Measurements from ENCODE around the gene LEUTX. TPM values are rescaled to one million over a fixed set of nuclear protein-coding genes. Genes with fewer than 3 reads are reported as not detected.
"Not testable (repeated sequence)": the region's sequence is repeated elsewhere in the genome, so short reads cannot be mapped to it uniquely, and the experiment has no call there.

LEUTX gene
- total RNA-seq, 1 donor from 2014 or later, result not detected

DNA sequence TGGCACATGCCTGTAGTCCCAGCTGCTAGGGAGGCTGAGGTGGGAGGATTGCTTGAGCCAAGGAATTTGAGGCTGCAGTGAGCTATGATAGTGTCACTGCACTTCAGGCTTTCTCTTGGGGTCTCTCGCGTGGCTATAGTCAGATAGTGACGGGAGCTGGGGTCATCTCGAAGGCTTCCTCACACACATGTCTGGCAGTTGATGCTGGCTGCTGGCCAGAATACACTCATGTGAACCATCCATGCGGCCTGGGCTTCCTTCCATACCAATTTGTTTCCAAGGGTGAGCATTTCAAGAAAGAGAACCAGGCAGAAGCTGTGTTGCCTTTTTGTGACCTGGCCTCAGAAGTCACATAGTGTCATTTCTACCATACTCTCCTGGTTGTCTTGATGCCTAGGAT lies 26.4 kb downstream of the LEUTX start:
- peaks cover 0 to 3% (median 2%) of the 10 kb centered on the region in 3 donors for H3K9me3 ChIP-seq (ENCODE audit: control insufficient read depth in 3 of 3, low read length in 3 of 3)
- no peak overlapping the region for H3K4me3 ChIP-seq (ENCODE audit: low read length in 3 of 3)
- H3K9ac ChIP-seq (ENCODE audit: low read depth in 1 of 3, low read length in 3 of 3), result no peak overlapping the region
- peaks cover 0 to 3% (median 0%) of the 10 kb centered on the region in 3 donors for H3K27me3 ChIP-seq (ENCODE audit: control insufficient read depth in 3 of 3, insufficient read depth in 3 of 3, low read length in 3 of 3)
- H3K27ac ChIP-seq (ENCODE audit: low read depth, low read length), result peak overlapping the region; percentile 50
- H3K36me3 ChIP-seq (ENCODE audit: control insufficient read depth in 3 of 3, insufficient read depth in 3 of 3, low read length in 3 of 3), result no peaks in the 10 kb centered on the region
- peaks cover 24 to 35% (median 25%) of the 10 kb centered on the region in 3 donors for H3K4me1 ChIP-seq (ENCODE audit: control insufficient read depth in 3 of 3, insufficient read depth in 3 of 3, low read length in 3 of 3)

DNA sequence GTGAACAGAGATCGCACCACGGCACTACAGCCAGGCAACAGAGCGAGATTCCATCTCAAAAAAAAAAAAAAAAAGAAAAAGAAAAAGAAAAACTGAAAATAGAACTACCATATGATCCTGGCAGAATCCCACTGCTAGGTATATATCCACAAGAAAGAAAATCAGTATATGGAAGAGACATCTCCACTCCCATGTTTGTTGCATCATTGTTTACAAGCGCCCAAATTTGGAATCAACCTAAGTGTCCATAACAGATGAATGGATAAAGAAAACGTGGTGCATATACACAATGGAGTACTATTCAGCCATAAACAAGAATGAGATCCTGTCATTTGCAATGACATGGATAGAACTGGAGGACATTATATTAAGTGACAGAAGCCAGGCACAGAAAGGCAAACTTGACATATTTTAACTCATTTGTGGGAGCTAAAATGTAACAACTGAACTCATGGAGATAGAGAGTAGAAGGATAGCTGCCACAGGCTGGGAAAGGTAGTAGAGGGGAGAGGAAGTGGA lies 29.3 kb downstream of the LEUTX start:
- no peak overlapping the region for H3K9ac ChIP-seq (ENCODE audit: low read depth in 1 of 3, low read length in 3 of 3)
- H3K36me3 ChIP-seq (ENCODE audit: control insufficient read depth in 3 of 3, insufficient read depth in 3 of 3, low read length in 3 of 3), result no peaks in the 10 kb centered on the region
- peaks cover 14 to 30% (median 26%) of the 10 kb centered on the region in 3 donors for H3K4me1 ChIP-seq (ENCODE audit: control insufficient read depth in 3 of 3, insufficient read depth in 3 of 3, low read length in 3 of 3)
- no peak overlapping the region for H3K4me3 ChIP-seq (ENCODE audit: low read length in 3 of 3)
- no peak overlapping the region for H3K27ac ChIP-seq (ENCODE audit: low read depth, low read length)
- H3K27me3 ChIP-seq (ENCODE audit: control insufficient read depth in 3 of 3, insufficient read depth in 3 of 3, low read length in 3 of 3), result no peaks in the 10 kb centered on the region
- H3K9me3 ChIP-seq (ENCODE audit: control insufficient read depth in 3 of 3, low read length in 3 of 3), result peaks cover 0 to 3% (median 2%) of the 10 kb centered on the region in 3 donors

DNA sequence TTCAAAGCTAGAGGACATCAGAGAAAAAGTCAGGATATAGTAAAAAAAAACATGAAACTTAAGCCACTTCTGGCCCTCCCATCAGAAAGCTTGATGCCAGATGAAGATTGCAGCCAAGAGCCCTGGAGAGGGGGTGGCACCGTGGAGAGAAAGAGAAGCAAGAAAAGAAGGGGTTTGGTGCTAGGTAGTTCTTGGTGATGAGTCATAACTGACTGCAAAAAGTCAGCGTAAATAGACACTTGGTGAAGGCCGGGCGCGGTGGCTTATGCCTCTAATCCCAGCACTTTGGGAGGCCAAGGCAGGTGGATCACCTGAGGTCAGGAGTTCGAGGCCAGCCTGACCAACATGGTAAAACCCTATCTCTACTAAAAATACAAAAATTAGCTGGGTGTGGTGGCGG lies 30.0 kb downstream of the LEUTX start:
- not testable (repeated sequence) for H3K36me3 ChIP-seq (ENCODE audit: control insufficient read depth in 3 of 3, insufficient read depth in 3 of 3, low read length in 3 of 3); H3K9me3 ChIP-seq (ENCODE audit: control insufficient read depth in 3 of 3, low read length in 3 of 3); H3K9ac ChIP-seq (ENCODE audit: low read depth in 1 of 3, low read length in 3 of 3); H3K4me3 ChIP-seq (ENCODE audit: low read length in 3 of 3); H3K27me3 ChIP-seq (ENCODE audit: control insufficient read depth in 3 of 3, insufficient read depth in 3 of 3, low read length in 3 of 3)
- Histone ChIP-seq H3K27ac (ENCODE audit: low read depth, low read length) (peak overlapping the region; percentile 13), H3K4me1 (ENCODE audit: control insufficient read depth in 3 of 3, insufficient read depth in 3 of 3, low read length in 3 of 3) (peaks cover 14 to 31% (median 25%) of the 10 kb centered on the region in 3 donors)

DNA sequence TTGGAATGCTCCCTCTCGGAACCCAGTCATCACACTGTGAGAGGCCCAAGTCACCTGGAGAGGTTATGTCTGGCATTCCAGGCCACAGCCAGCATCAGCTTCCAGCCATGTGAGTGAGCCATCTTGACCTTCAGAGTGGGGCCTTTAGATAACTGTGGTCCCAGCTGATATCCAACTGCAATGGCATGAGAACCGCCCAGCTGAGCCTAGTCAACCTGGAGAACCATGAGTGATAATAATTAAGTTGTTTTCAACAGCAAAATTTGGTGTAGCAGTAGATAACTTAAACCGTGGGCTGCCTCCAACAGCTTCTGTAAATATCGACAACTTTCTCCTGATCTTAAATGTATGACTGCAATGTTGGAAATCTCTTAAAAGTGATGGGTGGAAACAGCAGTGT lies 30.7 kb downstream of the LEUTX start:
- H3K4me1 ChIP-seq (ENCODE audit: control insufficient read depth in 3 of 3, insufficient read depth in 3 of 3, low read length in 3 of 3), result peaks cover 11 to 27% (median 27%) of the 10 kb centered on the region in 3 donors
- peaks cover 0 to 3% (median 2%) of the 10 kb centered on the region in 3 donors for H3K9me3 ChIP-seq (ENCODE audit: control insufficient read depth in 3 of 3, low read length in 3 of 3)
- H3K36me3 ChIP-seq (ENCODE audit: control insufficient read depth in 3 of 3, insufficient read depth in 3 of 3, low read length in 3 of 3), result no peaks in the 10 kb centered on the region
- no peak overlapping the region for H3K27ac ChIP-seq (ENCODE audit: low read depth, low read length)
- H3K27me3 ChIP-seq (ENCODE audit: control insufficient read depth in 3 of 3, insufficient read depth in 3 of 3, low read length in 3 of 3), result no peaks in the 10 kb centered on the region
- H3K9ac ChIP-seq (ENCODE audit: low read depth in 1 of 3, low read length in 3 of 3), result no peak overlapping the region
- H3K4me3 ChIP-seq (ENCODE audit: low read length in 3 of 3), result no peak overlapping the region

DNA sequence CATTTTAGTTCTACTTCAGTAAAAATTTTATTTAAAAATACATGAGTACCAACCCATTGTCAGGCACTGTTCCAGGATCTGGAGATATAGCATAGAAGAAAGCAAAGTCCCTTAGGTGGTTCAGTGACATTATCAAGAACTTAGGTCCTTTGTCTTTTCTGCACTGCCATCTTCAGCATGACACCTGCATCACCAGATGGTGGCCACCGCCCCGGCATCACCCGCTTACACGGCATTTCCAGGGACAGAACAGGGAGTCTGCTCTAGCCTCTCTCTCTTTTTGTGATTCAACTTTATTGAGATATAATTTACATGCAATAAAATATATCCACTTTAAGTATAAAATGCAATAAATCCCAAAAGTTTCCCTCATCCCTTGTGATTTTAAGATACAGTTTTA lies 31.8 kb downstream of the LEUTX start:
- no peak overlapping the region for H3K27ac ChIP-seq (ENCODE audit: low read depth, low read length)
- no peak overlapping the region for H3K9ac ChIP-seq (ENCODE audit: low read depth in 1 of 3, low read length in 3 of 3)
- no peaks in the 10 kb centered on the region for H3K27me3 ChIP-seq (ENCODE audit: control insufficient read depth in 3 of 3, insufficient read depth in 3 of 3, low read length in 3 of 3)
- H3K4me3 ChIP-seq (ENCODE audit: low read length in 3 of 3), result no peak overlapping the region
- H3K4me1 ChIP-seq (ENCODE audit: control insufficient read depth in 3 of 3, insufficient read depth in 3 of 3, low read length in 3 of 3), result peaks cover 11 to 30% (median 30%) of the 10 kb centered on the region in 3 donors
- H3K36me3 ChIP-seq (ENCODE audit: control insufficient read depth in 3 of 3, insufficient read depth in 3 of 3, low read length in 3 of 3), result no peaks in the 10 kb centered on the region
- H3K9me3 ChIP-seq (ENCODE audit: control insufficient read depth in 3 of 3, low read length in 3 of 3), result peaks cover 0 to 3% (median 2%) of the 10 kb centered on the region in 3 donors

DNA sequence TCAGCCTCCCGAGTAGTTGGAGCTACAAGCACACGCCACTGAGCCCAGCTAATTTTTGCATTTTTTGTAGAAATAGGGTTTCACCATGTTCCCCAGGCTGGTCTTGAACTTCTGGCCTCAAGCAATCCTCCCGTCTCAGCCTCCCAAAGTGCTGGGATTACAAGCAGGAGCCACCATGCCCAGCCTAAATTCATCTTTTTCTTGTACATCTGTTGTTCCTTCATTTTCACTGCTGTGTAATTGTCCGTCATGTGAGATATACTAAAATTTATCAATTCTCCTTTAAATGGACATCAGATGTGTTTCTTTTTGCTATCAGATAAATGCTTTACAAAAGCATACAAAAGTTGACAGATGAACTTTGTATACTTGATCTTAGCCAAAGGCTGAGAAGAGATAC lies 32.4 kb downstream of the LEUTX start:
- H3K4me1 ChIP-seq (ENCODE audit: control insufficient read depth in 3 of 3, insufficient read depth in 3 of 3, low read length in 3 of 3), result peaks cover 13 to 32% (median 31%) of the 10 kb centered on the region in 3 donors
- H3K36me3 ChIP-seq (ENCODE audit: control insufficient read depth in 3 of 3, insufficient read depth in 3 of 3, low read length in 3 of 3), result peaks cover 0 to 3% (median 0%) of the 10 kb centered on the region in 3 donors
- no peaks in the 10 kb centered on the region for H3K27me3 ChIP-seq (ENCODE audit: control insufficient read depth in 3 of 3, insufficient read depth in 3 of 3, low read length in 3 of 3)
- H3K9ac ChIP-seq (ENCODE audit: low read depth in 1 of 3, low read length in 3 of 3), result no peak overlapping the region
- no peak overlapping the region for H3K4me3 ChIP-seq (ENCODE audit: low read length in 3 of 3)
- no peak overlapping the region for H3K27ac ChIP-seq (ENCODE audit: low read depth, low read length)
- peaks cover 0 to 3% (median 2%) of the 10 kb centered on the region in 3 donors for H3K9me3 ChIP-seq (ENCODE audit: control insufficient read depth in 3 of 3, low read length in 3 of 3)

DNA sequence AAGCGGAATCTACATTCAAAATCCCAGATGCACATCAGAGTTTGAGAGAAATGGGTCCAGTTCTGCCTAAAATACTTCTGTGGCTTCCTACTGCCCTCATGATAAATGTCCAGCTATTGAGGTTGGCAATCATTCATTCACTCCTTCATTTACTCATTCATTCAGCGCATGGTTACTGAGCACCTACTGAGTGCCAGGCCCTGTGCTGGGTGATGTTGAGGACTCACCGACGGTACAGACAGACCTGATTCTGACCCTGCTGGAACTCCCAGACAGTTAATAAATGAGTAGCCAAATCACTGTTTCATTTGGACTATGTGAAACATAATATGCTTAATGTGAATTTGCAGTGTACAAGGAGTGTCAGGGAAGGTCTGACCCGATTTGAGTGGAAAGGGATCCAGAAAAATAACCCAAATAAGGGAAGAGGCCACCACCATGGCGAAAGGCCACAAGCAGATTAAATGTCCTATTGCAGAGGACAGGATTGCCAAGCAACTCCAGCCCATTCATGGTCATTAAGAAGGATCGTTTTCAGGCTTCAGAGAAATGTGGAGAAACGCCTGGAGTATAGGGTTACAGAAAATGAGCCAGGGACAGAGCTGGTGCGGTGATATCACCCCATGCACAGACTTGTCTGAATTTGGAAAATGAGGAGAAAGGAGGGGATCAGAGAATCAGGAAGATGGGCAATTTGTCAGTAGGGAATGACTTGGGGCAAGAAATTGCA lies 34.8 kb downstream of the LEUTX start:
- Histone ChIP-seq H3K36me3 (ENCODE audit: control insufficient read depth in 3 of 3, insufficient read depth in 3 of 3, low read length in 3 of 3) (peaks cover 0 to 6% (median 0%) of the 10 kb centered on the region in 3 donors), H3K9me3 (ENCODE audit: control insufficient read depth in 3 of 3, low read length in 3 of 3) (peaks cover 0 to 3% (median 2%) of the 10 kb centered on the region in 3 donors), H3K27ac (ENCODE audit: low read depth, low read length) (peak overlapping the region; percentile 76), H3K4me3 (ENCODE audit: low read length in 3 of 3) (peak overlapping the region; percentile 4 to 25 (median 4)), H3K27me3 (ENCODE audit: control insufficient read depth in 3 of 3, insufficient read depth in 3 of 3, low read length in 3 of 3) (no peaks in the 10 kb centered on the region), H3K9ac (ENCODE audit: low read depth in 1 of 3, low read length in 3 of 3) (peak overlapping the region in 2 of 3 donors; percentile 10 to 36), H3K4me1 (ENCODE audit: control insufficient read depth in 3 of 3, insufficient read depth in 3 of 3, low read length in 3 of 3) (peaks cover 36 to 51% (median 47%) of the 10 kb centered on the region in 3 donors)

DNA sequence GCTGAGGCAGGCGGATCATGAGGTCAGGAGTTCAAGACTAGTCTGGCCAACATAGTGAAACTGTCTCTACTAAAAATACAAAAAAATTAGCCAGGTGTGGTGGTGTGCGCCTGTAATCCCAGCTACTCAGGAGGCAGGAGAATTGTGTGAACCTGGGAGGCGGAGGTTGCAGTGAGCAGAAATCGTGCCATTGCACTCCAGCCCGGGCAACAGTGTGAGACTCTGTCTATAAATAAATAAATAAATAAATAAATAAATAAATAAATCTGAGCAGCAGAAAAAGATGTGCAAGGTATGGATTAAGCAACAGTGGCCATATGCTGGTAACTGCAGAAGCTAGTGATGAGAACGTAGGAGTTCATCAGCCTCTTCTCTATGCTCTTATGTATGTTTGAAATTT lies 35.5 kb downstream of the LEUTX start:
- not testable (repeated sequence) for H3K27me3 ChIP-seq (ENCODE audit: control insufficient read depth in 3 of 3, insufficient read depth in 3 of 3, low read length in 3 of 3); H3K9ac ChIP-seq (ENCODE audit: low read depth in 1 of 3, low read length in 3 of 3); H3K4me3 ChIP-seq (ENCODE audit: low read length in 3 of 3); H3K36me3 ChIP-seq (ENCODE audit: control insufficient read depth in 3 of 3, insufficient read depth in 3 of 3, low read length in 3 of 3); H3K9me3 ChIP-seq (ENCODE audit: control insufficient read depth in 3 of 3, low read length in 3 of 3)
- peaks cover 43 to 58% (median 53%) of the 10 kb centered on the region in 3 donors for H3K4me1 ChIP-seq (ENCODE audit: control insufficient read depth in 3 of 3, insufficient read depth in 3 of 3, low read length in 3 of 3)
- peak overlapping the region; percentile 91 for H3K27ac ChIP-seq (ENCODE audit: low read depth, low read length)

DNA sequence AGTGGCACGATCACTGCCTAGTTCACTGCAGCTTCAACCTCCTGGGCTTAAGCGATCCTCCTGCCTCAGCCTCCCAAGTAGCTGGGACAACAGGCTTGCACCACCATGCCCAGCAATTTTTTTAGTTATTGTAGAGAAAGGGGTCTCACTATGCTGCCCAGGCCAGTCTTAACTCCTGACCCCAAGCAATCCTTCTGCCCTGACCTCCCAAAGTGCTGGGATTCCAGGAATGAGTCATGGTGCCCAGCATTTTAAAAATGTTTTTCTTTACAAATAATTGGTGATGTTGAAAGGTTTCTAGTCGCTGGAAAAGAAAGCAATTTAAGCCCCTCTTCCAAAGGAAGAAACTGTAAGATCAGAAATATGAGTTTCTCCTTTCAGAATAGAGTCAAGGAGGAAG lies 35.9 kb downstream of the LEUTX start:
- Histone ChIP-seq H3K27me3 (ENCODE audit: control insufficient read depth in 3 of 3, insufficient read depth in 3 of 3, low read length in 3 of 3) (no peaks in the 10 kb centered on the region), H3K4me1 (ENCODE audit: control insufficient read depth in 3 of 3, insufficient read depth in 3 of 3, low read length in 3 of 3) (peaks cover 48 to 63% (median 57%) of the 10 kb centered on the region in 3 donors), H3K27ac (ENCODE audit: low read depth, low read length) (peak overlapping the region; percentile 91), H3K4me3 (ENCODE audit: low read length in 3 of 3) (no peak overlapping the region), H3K9me3 (ENCODE audit: control insufficient read depth in 3 of 3, low read length in 3 of 3) (peaks cover 0 to 2% (median 0%) of the 10 kb centered on the region in 3 donors), H3K36me3 (ENCODE audit: control insufficient read depth in 3 of 3, insufficient read depth in 3 of 3, low read length in 3 of 3) (peaks cover 0 to 9% (median 0%) of the 10 kb centered on the region in 3 donors), H3K9ac (ENCODE audit: low read depth in 1 of 3, low read length in 3 of 3) (no peak overlapping the region)

Measured in skeletal muscle tissue (tissue), 4 donors.